ENCODE measurements around the gene DIPK1B.

DNA sequence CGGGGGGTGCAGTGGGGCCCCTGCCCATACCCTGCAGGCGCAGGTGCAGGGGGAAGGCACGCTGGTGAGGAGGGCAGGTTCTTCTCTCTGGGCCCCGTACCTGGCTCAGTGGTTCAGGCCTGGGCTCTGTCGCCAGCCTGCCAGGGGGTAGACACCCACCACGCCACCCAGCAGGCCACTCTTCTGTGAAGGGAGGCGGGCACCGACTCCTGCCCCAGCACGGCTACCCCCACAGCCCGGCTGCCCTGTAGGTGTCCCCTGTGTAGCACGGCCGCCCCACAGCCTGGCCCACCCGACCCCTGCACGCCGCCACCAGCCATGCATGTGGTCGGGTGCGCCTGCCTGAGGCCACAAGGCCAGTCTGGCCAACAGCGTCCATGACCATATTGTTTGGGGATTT lies 34.2 kb downstream of the DIPK1B start:
- TF ChIP-seq, protein P1, sequence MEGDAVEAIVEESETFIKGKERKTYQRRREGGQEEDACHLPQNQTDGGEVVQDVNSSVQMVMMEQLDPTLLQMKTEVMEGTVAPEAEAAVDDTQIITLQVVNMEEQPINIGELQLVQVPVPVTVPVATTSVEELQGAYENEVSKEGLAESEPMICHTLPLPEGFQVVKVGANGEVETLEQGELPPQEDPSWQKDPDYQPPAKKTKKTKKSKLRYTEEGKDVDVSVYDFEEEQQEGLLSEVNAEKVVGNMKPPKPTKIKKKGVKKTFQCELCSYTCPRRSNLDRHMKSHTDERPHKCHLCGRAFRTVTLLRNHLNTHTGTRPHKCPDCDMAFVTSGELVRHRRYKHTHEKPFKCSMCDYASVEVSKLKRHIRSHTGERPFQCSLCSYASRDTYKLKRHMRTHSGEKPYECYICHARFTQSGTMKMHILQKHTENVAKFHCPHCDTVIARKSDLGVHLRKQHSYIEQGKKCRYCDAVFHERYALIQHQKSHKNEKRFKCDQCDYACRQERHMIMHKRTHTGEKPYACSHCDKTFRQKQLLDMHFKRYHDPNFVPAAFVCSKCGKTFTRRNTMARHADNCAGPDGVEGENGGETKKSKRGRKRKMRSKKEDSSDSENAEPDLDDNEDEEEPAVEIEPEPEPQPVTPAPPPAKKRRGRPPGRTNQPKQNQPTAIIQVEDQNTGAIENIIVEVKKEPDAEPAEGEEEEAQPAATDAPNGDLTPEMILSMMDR (IDR thresholded peaks at IDR 0.05) = no peak
- TF ChIP-seq, protein P2, sequence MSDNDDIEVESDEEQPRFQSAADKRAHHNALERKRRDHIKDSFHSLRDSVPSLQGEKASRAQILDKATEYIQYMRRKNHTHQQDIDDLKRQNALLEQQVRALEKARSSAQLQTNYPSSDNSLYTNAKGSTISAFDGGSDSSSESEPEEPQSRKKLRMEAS (CRISPR knock-in tag; IDR thresholded peaks at IDR 0.05) = no peak
- no peak for TF ChIP-seq NR1H2 (CRISPR knock-in tag; IDR thresholded peaks at IDR 0.05)
- TF ChIP-seq ESRRA (CRISPR knock-in tag; IDR thresholded peaks at IDR 0.05; ENCODE audit: borderline replicate concordance) = no peak
- TF ChIP-seq ZNF121 (CRISPR knock-in tag; IDR thresholded peaks at IDR 0.05) = no peak
- no peak for TF ChIP-seq CREM (CRISPR knock-in tag; IDR thresholded peaks at IDR 0.05)
